ENCODE data around the gene STIM1. TPM values are rescaled to one million over a fixed set of nuclear protein-coding genes. Genes with fewer than 3 reads are reported as not detected.

The STIM1 gene
- total RNA-seq, 4 donors from 2014 or later, result 50.1 to 112 (median 63.3) TPM

GRCh38 chr11:4060182-4060923, 204.9 kb downstream of the STIM1 start:
- H3K36me3 ChIP-seq, result peaks cover 9 to 68% (median 9%) of the 10 kb centered on the region in 3 donors
- no peaks in the 10 kb centered on the region for H3K9me3 ChIP-seq
- no peak for DNase-seq
- H3K27me3 ChIP-seq, result no peaks in the 10 kb centered on the region
- H3K4me1 ChIP-seq, result peaks cover 5 to 58% (median 27%) of the 10 kb centered on the region in 3 donors
- H3K4me3 ChIP-seq, result no peak overlapping the region
- intact Hi-C loops (cut with DNase I), result no loop called here
- TF ChIP-seq POLR2A (IDR thresholded peaks at IDR 0.05), result no peak
- no peak for TF ChIP-seq CTCF (IDR thresholded peaks at IDR 0.05)
- H3K27ac ChIP-seq, result peak overlapping the region in 2 of 4 donors; percentile 36 to 70
- 73 to 77% methylated on average over 4 of the region's 4 CpGs for WGBS, 2 donors

GRCh38 chr11:4061700-4062099, 206.2 kb downstream of the STIM1 start:
- Histone ChIP-seq H3K9me3 (no peaks in the 10 kb centered on the region), H3K27ac (no peak overlapping the region), H3K27me3 (no peaks in the 10 kb centered on the region), H3K36me3 (peaks cover 0 to 63% (median 9%) of the 10 kb centered on the region in 3 donors), H3K4me1 (peaks cover 5 to 68% (median 35%) of the 10 kb centered on the region in 3 donors), H3K4me3 (no peak overlapping the region)
- DNase-seq, result no peak
- intact Hi-C loops (cut with DNase I), result no loop called here
- WGBS, 2 donors, result 86 to 93% methylated on average over 1 of the region's 1 CpG
- TF ChIP-seq POLR2A (IDR thresholded peaks at IDR 0.05) (no peak), CTCF (IDR thresholded peaks at IDR 0.05) (no peak)

- Histone ChIP-seq H3K9me3 (no peaks in the 10 kb centered on the region), H3K27ac (no peak overlapping the region), H3K4me1 (peaks cover 5 to 63% (median 23%) of the 10 kb centered on the region in 3 donors), H3K36me3 (peaks cover 0 to 71% (median 9%) of the 10 kb centered on the region in 3 donors), H3K27me3 (no peaks in the 10 kb centered on the region), H3K4me3 (no peak overlapping the region)
- intact Hi-C loops (cut with DNase I), result no loop called here
- no peak for TF ChIP-seq POLR2A (IDR thresholded peaks at IDR 0.05)
- TF ChIP-seq CTCF (IDR thresholded peaks at IDR 0.05), result no peak
- no peak for DNase-seq
- 75 to 78% methylated on average over 3 of the region's 3 CpGs for WGBS, 2 donors
Measured at GRCh38 chr11:4063348-4063747, 207.9 kb downstream of the STIM1 start.

- Histone ChIP-seq H3K27me3 (no peaks in the 10 kb centered on the region), H3K36me3 (peaks cover 0 to 73% (median 9%) of the 10 kb centered on the region in 3 donors), H3K4me1 (peaks cover 0 to 63% (median 20%) of the 10 kb centered on the region in 3 donors), H3K9me3 (no peaks in the 10 kb centered on the region), H3K27ac (peak overlapping the region in 2 of 4 donors; percentile 6 to 13), H3K4me3 (no peak overlapping the region)
- intact Hi-C loops (cut with DNase I), result no loop called here
- no peak for TF ChIP-seq POLR2A (IDR thresholded peaks at IDR 0.05)
- TF ChIP-seq CTCF (IDR thresholded peaks at IDR 0.05), result no peak
- DNase-seq, result no peak
- 90 to 100% methylated on average over 1 of the region's 1 CpG for WGBS, 2 donors
Measured at GRCh38 chr11:4064278-4064955, 209.0 kb downstream of the STIM1 start.

GRCh38 chr11:4065086-4065485, 209.6 kb downstream of the STIM1 start:
- peak overlapping the region in 2 of 4 donors; percentile 13 to 21 for H3K27ac ChIP-seq
- peaks cover 0 to 63% (median 18%) of the 10 kb centered on the region in 3 donors for H3K4me1 ChIP-seq
- H3K4me3 ChIP-seq, result no peak overlapping the region
- H3K27me3 ChIP-seq, result no peaks in the 10 kb centered on the region
- TF ChIP-seq POLR2A (IDR thresholded peaks at IDR 0.05) (no peak), CTCF (IDR thresholded peaks at IDR 0.05) (no peak)
- H3K36me3 ChIP-seq, result peaks cover 0 to 71% (median 7%) of the 10 kb centered on the region in 3 donors
- H3K9me3 ChIP-seq, result no peaks in the 10 kb centered on the region
- no peak for DNase-seq
- WGBS, 2 donors, result 45 to 91% methylated on average over 1 of the region's 1 CpG
- intact Hi-C loops (cut with DNase I), result no loop called here
